Colonic mucosa (tissue), 4 donors: ENCODE measurements around the gene LTA. TPM values are rescaled to one million over a fixed set of nuclear protein-coding genes. Genes with fewer than 3 reads are reported as not detected.

Experiments
- DNase-seq: peaks from one replicate; pipeline ENCODE4 v3.0.0-alpha.2; 2020
- H3K27ac ChIP-seq: fragments of 200-600 bp; one replicate; pipeline ENCODE4 v1.8.0; 2021
- H3K27me3 ChIP-seq: fragments of 200-600 bp; one replicate; pipeline ENCODE4 v1.8.0; 2021
- H3K36me3 ChIP-seq: fragments of 200-600 bp; one replicate; pipeline ENCODE4 v1.8.0; 2021
- H3K4me1 ChIP-seq: fragments of 200-600 bp; one replicate; pipeline ENCODE4 v1.8.0; 2021; ENCODE audit warnings: mild to moderate bottlenecking
- H3K4me3 ChIP-seq: fragments of 200-600 bp; one replicate; pipeline ENCODE4 v1.8.0; 2021
- H3K9ac ChIP-seq, 2 donors: one replicate each; pipeline ENCODE4 v1.7.0; 2013; ENCODE audit warnings: control low read depth in 2 of 2, low read depth in 2 of 2, low read length in 2 of 2
- H3K9me3 ChIP-seq: fragments of 200-600 bp; one replicate; pipeline ENCODE4 v1.8.0; 2021
- CTCF ChIP-seq: fragments of 200-600 bp; IDR thresholded peaks from one replicate; pipeline ENCODE4 v1.8.0; 2022; ENCODE audit warnings: antibody characterized with exemption, mild to moderate bottlenecking
- intact Hi-C: fragments of 100-400 bp; cut with DNase I; formaldehyde crosslinking; loops from one replicate; pipeline ENCODE4 v1.14.1; 2022
- total RNA-seq, 2 donors: library from RNA; stranded (reverse); fragmentation: NEBNext Ultra II Directional in 1 of 2; extraction: Animal tissue kit (Norgen Biotek cat#: 25700) in 1 of 2; gene quantifications; one replicate each; pipeline ENCODE4 v1.2.1, GENCODE V29; 2021
- donor health status: healthy.
- donor health status: DM: no; HTN: no; CAD: no.
- donor health status: DM: no; HTN: no; CAD: no.

The LTA gene
- total RNA-seq, 2 donors from 2014 or later, result 0.35 to 2.4 TPM

GRCh38 chr6:31576897-31577578 lies 4.9 kb downstream of the LTA start:
- Histone ChIP-seq H3K4me1 (peaks cover 4% of the 10 kb centered on the region), H3K27me3 (no peaks in the 10 kb centered on the region), H3K9me3 (no peaks in the 10 kb centered on the region), H3K4me3 (peak overlapping the region; percentile 34), H3K36me3 (no peaks in the 10 kb centered on the region), H3K27ac (no peak overlapping the region), H3K9ac (peak overlapping the region in 1 of 2 donors; percentile 12)
- no peak for DNase-seq
- intact Hi-C loops, result no loop called here
- TF ChIP-seq CTCF, result no peak

GRCh38 chr6:31577579-31577966 lies 5.5 kb downstream of the LTA start:
- H3K9me3 ChIP-seq, result no peaks in the 10 kb centered on the region
- H3K27ac ChIP-seq, result no peak overlapping the region
- H3K27me3 ChIP-seq, result no peaks in the 10 kb centered on the region
- no peak overlapping the region for H3K9ac ChIP-seq
- intact Hi-C loops, result no loop called here
- TF ChIP-seq CTCF, result no peak
- H3K4me3 ChIP-seq, result no peak overlapping the region
- H3K4me1 ChIP-seq, result peaks cover 4% of the 10 kb centered on the region
- H3K36me3 ChIP-seq, result no peaks in the 10 kb centered on the region
- no peak for DNase-seq

- no peak overlapping the region for H3K4me3 ChIP-seq
- no peaks in the 10 kb centered on the region for H3K36me3 ChIP-seq
- TF ChIP-seq CTCF, result no peak
- no peaks in the 10 kb centered on the region for H3K9me3 ChIP-seq
- DNase-seq, result no peak
- H3K27me3 ChIP-seq, result no peaks in the 10 kb centered on the region
- H3K27ac ChIP-seq, result no peak overlapping the region
- intact Hi-C loops, result no loop called here
- H3K9ac ChIP-seq, result no peak overlapping the region
- peaks cover 4% of the 10 kb centered on the region for H3K4me1 ChIP-seq
Observed at GRCh38 chr6:31578184-31579118, 6.4 kb downstream of the LTA start.

GRCh38 chr6:31579119-31579505 lies 7.0 kb downstream of the LTA start:
- no peak for DNase-seq
- Histone ChIP-seq H3K27me3 (no peaks in the 10 kb centered on the region), H3K9me3 (no peaks in the 10 kb centered on the region), H3K4me3 (no peak overlapping the region), H3K36me3 (no peaks in the 10 kb centered on the region), H3K4me1 (peaks cover 4% of the 10 kb centered on the region), H3K9ac (no peak overlapping the region), H3K27ac (no peak overlapping the region)
- intact Hi-C loops, result no loop called here
- no peak for TF ChIP-seq CTCF

- no peaks in the 10 kb centered on the region for H3K27me3 ChIP-seq
- H3K9me3 ChIP-seq, result no peaks in the 10 kb centered on the region
- H3K4me3 ChIP-seq, result peak overlapping the region; percentile 83
- peak overlapping the region; percentile 78 for H3K27ac ChIP-seq
- TF ChIP-seq CTCF, result no peak
- H3K4me1 ChIP-seq, result peaks cover 4% of the 10 kb centered on the region
- no peak for DNase-seq
- intact Hi-C loops, result no loop called here
- peak overlapping the region in 1 of 2 donors; percentile 87 for H3K9ac ChIP-seq
- H3K36me3 ChIP-seq, result no peaks in the 10 kb centered on the region
Observed at GRCh38 chr6:31579546-31580437, 7.7 kb downstream of the LTA start.
